Islet precursor cell (in vitro differentiated cells): ENCODE data around the gene PCMT1.
"Not testable (repeated sequence)": the region's sequence is repeated elsewhere in the genome, so short reads cannot be mapped to it uniquely, and the experiment has no call there.

Experiments used
- DNase-seq: peaks from one replicate; pipeline ENCODE4 v3.0.0-alpha.2; 2018

PCMT1 gene

DNA sequence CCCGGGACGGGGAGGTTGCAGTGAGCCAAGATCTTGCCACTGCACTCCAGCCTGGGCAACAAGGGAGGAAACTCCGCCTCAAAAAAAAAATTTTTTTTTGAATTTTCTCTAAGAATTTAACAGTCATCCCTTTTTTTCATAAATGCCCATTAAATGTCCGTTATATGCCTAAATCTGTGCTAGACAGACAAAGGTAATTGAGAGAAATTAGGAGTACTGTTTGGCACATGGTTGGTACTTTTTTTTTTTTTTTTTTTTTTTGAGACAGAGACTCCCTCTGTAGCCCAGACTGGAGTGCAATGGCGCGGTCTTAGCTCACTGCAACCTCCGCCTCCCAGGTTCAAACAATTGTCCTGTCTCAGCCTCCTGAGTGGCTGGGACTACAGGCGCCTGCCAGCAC is 1.7 kb downstream of the PCMT1 start:
- no peak for DNase-seq

DNA sequence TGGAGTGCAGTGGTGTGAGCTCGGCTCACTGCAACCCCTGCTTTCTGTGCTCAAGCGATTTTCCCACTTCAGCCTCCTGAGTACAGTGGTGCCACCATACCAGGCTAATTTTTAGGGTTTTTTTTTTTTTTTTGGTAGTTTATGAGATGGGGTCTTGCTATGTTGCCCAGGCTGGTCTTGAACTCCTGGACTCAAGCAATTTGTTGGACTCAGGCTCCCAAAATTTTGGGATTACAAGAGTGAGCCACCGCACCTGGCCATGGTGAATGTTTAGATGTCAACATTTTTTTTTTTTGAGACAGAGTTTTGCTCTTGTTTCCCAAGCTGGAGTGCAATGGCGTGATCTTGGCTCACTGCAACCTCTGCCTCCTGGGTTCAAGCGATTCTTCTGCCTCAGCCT is 2.4 kb downstream of the PCMT1 start:
- DNase-seq, result not testable (repeated sequence)

DNA sequence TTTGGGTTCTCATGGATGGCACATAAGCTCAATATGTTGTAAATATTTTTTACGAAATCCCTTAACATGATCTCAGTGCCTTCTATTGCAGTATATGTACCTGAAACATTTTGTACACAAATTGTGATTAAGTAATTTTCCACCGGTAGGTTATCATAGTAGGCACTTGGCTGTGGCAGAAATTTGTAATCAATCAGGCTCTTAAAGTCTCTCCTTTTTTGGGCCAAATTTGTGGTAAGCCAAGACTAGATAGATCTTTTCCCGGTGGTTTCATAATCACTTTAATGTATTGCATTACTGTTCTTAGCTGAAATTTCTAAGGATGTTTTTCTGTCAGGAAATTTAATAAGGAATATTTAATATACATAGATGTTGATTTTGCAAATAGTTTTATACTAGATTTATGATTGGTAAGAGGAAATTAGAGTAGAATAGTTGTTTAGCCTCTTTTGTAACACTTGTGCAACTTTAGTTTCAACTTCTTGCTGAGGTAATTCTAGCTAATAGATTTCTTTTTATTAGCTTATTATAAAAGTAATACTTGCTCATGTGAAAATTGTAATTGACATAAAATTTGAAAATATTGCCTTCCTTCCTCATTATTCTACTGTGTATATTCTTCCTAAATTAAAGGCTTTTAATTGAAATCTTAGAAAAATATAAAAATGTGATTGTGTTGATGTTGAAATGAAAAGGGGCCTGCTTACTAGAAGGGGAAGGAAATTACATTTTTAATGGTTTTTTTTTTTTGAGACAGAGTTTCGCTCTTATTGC is 3.2 kb downstream of the PCMT1 start:
- DNase-seq, result no peak

DNA sequence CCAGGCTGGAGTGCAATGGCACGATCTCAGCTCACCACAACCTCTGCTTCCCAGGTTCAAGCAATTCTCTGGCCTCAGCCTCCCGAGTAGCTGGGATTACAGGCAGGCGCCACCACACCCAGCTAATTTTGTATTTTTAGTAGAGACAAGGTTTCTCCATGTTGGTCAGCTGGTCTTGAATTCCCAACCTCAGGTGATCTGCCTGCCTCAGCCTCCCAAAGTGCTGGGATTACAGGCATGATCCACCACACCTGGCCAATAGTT is 3.8 kb downstream of the PCMT1 start:
- not testable (repeated sequence) for DNase-seq

DNA sequence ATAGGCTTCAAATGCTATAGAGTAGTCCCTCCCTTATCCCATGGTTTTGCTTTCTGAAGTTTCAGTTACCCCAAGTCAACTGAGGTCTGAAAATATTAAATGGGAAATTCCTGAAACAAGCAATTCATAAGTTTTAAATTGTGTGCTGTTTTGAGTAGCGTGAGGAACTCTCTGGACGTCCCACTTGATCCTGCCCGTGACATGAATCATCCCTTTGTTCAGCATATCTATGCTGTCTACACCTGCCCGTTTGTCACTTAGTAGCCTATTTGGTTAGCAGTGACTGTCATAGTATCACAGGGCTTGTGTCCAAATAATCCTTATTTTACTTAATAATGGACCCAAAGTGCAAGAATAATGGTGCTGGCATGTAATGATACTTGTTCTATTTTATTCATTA is 5.0 kb downstream of the PCMT1 start:
- DNase-seq, result no peak

DNA sequence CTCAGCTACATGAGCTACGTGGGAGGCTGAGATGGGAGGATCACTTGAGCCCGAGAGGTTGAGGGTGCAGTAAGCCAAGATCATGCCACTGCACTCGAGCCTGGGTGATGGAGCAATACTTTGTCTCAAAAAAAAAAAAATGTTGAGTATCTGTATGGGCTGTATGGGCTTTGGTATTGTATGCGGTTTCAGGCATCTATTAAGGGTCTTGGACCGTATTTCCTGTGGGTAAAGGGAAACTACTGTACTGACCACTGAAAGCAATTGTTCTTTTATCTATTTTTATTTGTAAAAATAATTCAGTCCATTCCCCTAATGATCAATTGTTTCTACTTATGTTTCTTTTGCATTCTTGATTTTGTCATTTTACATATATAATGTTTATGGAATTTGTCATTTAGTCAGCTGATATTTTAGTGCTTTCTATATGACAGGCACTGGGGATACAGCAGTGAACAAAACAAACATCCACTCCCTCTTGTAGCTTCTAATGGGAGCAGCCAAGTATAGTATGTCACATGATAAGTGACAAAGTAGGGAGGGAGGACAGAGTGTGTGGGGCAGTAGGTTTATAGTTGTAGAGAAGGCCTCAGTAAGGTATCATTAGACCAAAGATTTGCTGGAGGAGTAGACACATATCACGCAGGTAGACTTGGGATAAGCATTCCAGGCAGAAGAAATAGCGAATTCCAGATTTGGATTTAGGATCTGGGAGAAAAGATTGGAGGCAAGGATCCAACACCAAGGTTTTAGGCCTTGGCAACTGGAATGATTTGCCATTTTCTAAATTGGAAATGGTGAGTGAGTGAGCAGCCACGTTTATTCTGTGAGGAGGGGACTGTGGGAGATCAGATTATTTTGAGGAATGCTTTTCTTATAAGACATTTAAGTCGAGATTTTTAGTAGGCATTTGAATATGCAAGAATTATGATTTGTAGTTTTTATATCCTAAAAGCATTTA is 6.0 kb downstream of the PCMT1 start:
- no peak for DNase-seq

DNA sequence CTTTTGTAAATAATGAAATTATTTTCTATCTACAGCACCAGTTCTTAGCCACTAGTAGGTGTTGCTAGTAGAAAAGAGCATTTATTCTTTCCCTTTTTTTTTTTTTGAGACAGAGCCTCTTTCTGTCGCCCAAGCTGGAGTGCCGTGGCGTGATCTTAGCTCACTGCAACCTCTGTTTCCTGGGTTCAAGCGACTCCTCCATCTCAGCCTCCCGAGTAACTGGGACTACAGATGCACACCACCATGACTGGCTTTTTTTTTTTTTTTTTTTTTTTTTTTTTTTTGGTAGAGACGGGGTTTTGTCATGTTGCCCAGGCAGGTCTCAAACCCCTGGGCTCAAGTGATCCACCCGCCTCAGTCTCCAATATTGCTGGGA is 6.7 kb downstream of the PCMT1 start:
- DNase-seq, result no peak

DNA sequence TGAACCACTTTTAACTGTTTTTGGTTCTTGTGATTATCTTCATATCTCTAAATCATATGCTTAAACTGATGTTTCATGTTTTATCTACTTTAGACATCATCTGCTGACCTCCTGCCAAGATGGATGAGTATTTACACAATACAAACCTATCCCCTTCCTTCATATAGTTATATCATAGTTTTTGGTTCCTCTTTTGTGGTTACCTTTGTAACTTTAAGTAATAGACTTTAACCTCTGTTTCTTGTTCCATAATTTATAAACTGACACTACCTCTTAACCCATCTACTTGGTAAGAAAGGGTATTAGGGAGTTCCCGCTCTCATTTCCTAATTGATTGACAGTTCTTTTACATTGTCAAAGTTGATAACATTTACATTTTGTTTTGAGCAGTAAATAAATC is 11.9 kb downstream of the PCMT1 start:
- DNase-seq, result no peak

DNA sequence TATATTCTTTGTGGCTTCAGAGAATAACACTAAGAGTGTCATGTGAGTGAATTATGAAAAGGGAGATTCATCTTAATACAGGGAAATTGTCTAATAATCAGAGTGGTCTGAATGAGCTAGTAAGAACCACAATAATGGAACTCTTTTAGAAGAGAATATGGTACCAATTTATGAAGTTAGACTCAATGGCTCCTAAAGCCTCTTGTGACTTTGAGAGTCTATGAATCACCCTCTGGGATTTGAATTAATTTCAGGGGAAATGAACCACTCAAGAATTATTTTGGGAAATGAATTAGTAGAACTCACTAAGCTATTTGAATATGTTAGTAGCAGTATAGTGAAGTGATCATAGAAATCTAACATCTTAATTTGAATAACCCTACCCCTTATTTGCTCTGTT is 14.3 kb downstream of the PCMT1 start:
- DNase-seq, result no peak

DNA sequence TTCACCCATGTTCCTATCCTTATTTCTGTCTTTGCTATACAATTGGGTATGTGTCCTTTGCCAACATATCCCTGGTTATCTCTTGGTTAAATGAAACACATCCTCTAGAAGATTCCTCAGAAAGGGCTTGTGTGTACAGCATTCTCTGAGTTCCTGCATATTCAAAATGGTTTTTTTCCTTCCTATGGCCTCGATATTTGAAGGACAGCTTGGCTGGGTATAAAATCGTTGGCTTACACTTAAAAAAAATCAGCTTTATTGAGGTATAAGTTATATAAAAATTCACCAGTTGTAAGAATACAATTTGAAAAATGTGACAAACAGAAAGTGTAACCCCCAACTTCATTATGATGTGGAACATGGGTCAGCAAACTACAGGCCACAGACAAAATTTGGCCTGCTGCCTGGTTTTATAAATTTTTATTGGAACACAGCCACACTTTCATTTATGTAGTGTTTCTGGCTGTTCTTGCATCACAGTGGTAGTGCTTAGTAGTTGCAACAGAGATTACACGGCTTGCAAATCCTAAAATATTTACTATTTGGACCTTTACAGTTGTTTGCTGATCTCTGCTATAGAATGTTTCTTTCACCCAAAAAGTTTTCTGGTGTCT is 16.7 kb downstream of the PCMT1 start:
- DNase-seq, result no peak

DNA sequence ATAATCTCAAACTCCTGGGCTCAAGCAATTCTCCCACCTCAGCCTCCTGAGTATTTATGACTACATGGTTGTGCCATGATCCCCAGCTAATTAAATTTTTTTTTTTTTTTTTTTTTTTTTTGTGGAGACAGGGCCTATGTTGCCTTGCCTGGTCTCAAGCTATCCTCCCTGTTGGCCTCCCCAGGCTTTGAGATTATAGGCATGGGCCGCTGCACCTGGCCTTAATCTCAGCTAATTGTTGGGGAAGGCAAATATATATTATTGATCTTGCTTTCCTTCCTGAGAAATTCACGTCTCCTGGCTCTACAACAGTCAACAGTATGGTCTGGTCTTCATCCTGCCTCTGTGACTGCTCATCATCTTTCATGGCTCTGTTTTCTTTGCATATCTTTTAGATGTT is 20.1 kb downstream of the PCMT1 start:
- no peak for DNase-seq

DNA sequence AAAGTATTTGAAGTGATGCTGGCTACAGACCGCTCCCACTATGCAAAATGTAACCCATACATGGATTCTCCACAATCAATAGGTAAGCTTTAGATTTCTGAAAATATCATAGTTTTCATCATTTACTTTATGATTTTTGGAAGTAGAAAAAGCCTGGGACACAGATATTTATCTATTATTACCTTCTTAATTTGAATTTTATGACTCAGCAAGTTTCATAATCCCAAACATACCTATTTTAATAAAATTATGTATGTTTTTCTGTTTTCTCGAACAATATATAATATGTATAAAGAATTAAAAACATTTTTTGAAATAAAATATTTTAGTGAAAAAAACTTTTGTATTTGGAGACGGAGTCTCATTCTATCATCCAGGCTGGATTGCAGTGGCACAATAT is 21.6 kb downstream of the PCMT1 start:
- DNase-seq, result no peak

DNA sequence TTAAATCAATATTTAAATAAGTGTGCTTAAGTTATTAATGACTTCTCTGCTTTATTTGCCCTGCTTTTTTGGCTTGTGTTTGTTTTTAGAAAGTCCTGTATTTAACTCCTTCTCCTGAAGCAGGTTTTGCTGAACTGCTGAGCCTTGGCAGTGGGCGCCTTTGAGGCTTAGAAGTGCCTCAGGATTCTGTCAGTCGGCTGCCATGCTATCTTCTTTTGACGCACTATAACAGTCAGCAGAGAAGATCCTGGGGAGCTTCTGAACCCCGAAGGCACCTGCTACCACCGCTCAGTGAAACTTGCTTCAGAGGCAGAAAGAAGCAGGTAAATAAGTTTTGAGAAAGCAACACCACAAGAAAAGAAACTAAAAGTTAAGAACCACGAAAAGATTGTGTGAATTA is 22.4 kb downstream of the PCMT1 start:
- DNase-seq, result no peak

DNA sequence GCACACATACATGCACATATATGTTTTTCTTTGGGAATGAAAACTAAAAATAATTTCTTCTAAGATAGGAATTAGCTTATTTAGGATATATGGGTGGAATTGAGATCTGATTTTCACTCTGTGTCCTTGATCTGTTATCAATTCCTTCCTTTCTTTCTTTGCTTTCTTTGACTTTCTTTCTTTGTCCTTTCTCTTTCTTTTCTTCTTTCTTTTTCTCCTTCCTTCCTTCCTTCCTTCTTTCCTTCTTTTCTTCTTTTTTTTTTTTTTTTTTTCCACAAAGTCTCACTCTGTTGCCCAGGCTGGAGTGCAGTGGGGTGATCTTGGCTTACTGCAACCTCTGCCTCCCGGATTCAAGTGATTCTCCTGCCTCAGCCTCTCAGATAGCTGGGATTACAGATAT is 28.1 kb downstream of the PCMT1 start:
- DNase-seq, result no peak

DNA sequence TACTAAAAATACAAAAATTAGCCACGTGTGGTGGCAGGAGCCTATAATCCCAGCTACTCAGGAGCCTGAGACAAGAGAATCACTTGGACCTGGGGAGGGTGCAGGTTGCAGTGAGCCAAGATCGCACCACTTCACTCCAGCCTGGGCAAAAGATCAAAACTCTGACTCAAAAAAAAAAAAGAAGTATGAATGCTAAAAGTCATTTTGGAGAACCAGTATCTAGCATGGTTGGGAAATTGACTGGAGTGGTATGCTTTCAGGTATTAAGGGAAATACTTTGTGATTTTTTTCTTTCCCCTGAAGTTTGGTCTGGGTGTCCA is 30.1 kb downstream of the PCMT1 start:
- DNase-seq, result no peak

DNA sequence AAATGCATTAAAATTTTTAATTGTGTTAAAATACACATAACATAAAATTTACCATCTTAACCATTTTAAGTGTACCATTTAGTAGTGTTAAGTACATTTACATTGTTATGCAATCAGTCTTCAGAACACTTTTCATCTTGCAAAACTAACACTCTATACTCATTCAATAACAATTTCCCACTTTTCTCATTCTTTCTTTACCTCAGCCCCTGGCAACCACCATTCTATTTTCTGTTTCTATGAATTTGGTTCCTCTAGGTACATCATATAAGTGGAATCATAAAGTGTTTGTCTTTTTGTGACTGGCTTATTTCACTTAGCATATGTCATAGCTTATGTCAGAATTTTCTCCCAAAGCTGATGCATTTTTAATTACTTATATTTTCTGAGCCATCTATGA is 32.2 kb downstream of the PCMT1 start:
- DNase-seq, result no peak

DNA sequence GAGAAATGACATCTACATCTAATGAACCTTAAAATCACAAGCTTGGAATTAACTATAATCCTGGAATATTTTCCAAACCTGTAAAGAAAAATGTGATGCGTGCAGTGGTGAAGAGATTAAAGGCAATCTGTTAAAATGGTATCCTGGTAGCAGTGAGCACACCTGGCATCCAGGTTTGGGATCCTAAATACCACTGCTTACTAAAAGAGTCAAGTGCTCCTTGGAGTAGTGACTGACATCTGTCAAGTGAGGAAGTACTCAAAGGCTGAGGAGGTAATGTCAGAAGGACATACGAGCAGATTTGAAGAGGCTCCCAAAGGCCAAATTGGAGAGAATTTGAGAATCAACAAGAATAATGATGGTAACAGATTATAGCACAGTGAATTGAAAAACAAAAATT is 32.8 kb downstream of the PCMT1 start:
- no peak for DNase-seq

DNA sequence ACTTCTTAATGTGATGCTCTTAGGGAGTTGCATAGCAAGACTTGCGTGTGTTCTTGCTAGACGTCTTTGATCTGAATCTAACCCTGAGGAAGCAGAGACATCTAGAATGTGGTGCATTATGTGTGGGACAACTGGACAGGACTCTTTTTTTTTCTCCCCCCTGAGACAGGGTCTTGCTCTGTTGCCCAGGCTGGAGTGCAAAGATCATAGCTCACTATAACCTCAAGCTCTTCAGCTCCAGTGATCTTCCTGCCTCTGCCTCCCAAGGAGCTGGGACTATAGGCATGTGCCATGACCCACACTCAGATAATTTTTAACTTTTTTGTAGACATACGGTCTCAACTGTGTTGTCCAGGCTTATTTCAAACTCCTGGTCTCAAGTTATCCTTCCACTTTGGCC is 34.0 kb downstream of the PCMT1 start:
- no peak for DNase-seq

DNA sequence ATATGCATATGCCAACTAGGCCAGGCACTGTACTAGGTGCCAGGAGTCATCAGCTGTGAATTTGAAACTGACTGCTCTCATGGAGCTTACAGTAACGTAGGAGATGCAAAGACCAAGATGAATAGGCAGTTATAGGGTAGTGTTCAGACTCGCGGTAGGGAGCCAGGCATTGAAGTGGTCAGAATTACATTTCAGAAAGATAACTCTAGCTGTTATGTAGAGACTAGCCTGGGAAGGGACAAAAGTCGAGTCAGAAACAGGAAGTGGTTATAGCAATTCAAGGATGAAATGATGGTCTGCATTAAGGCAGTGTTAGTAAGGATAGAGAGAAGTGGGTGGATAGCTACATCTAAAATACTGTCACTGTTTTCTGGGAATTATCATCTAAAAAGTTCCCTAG is 56.6 kb downstream of the PCMT1 start:
- DNase-seq, result no peak

DNA sequence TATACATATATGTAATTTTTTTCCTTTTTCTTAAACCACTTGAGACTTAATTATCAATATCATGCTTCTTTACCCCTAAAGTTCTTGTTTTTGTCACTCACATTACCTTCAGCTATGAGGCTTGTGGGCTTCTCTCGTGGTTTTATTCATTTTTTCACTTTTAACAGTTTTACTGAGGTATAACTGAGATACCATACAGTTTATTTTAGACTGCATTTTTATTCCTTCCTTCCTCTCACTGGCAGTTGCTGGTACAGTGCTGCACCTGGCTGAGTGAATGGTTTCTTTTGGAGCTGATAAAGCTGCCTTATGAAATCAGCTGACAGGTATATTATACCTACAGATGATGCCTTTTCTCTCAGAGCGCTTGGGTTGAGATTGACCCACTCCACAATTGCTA is 60.3 kb downstream of the PCMT1 start:
- no peak for DNase-seq

DNA sequence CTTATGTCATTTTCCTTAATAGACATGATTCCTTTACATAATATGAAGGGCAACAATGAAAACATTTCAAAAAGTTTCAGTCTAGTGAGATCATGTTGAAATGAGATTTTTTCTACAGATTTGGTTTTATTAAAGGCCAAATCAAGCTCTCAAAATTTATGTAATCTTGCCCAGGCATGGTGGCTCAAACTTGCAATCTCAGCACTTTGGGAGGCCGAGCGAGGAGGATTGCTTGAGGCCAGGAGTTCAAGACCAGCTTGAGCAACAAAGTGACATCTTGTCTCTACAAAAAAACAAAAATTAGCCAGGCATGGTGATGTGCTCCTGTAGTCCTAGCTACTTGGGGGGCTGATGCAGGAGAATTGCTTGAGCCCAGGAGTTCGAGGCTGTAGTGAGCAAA is 63.8 kb downstream of the PCMT1 start:
- no peak for DNase-seq

DNA sequence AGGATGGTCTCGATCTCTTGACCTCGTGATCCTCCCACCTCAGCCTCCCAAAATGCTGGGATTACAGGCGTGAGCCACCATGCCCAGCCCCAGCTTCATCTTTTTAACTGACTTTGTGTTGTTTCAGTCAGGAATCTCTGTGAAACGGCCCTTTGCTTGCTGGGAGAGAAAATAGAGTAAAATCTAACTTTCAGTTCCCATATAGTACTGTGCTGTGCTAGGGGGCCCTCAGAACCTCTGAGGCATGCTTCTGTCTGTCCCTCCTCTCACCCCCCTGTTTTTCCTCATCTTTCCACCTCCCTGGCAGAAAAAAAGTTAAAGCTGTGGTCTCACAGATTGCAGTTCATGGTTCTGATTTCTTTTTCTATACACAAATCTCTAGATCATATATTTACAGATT is 66.2 kb downstream of the PCMT1 start:
- DNase-seq, result no peak

DNA sequence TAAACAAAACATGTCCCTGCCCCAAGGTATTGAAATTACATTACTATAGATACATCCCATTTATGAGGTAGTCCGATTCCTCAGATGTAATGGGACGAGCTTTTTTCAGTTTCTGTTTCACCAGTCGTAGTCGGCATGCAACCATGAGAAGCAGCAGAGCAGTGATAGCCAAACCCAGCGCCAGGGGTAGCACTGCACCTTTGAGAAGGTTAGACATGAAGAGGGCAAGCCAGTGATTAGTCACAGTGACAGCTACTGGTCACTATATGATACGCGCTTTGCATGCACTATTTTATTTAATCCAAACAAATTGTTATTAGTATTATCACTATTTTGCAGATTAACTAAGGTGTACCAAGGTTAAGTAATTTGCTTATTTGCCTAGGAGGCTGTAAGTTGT is 71.0 kb downstream of the PCMT1 start:
- DNase-seq, result no peak

DNA sequence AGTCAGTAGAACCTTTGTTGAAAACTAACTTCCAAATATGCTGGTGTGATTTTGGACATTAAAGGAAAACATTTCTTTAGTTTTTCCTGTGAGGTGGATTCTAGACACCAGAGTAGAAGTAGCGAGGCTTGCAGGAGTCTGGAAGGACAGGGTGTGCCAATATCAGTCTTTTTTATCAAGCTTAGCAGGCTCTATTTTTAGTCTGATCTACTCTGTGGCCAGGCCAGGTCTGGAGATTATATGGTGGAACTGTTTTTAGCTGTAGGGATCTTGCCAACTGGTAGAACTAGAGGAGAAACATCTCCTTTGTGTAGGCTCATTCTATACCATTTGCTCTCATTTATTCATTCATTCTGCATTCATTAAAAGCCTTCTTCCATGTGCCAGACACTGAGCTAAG is 72.0 kb downstream of the PCMT1 start:
- DNase-seq, result no peak
